Suprapubic skin (tissue), 4 donors: Measurements from ENCODE around the gene SLF1. TPM values are rescaled to one million over a fixed set of nuclear protein-coding genes. Genes with fewer than 3 reads are reported as not detected.
A peak's percentile ranks its signal among the peaks of the same experiment; 100 is the strongest.

Experiments used
- DNase-seq, 2 donors: peaks; one replicate each; pipeline ENCODE4 v3.0.0-alpha.2; 2019; ENCODE audit warnings: low spot score in 2 of 2
- H3K27ac ChIP-seq: fragments of 200-600 bp; sonication (generic); one replicate; pipeline ENCODE4 v1.5.1; 2019
- H3K27me3 ChIP-seq: fragments of 200-600 bp; sonication (generic); one replicate; pipeline ENCODE4 v1.5.1; 2019
- H3K36me3 ChIP-seq: fragments of 200-600 bp; sonication (generic); one replicate; pipeline ENCODE4 v1.5.1; 2019
- H3K4me1 ChIP-seq: fragments of 200-600 bp; sonication (generic); one replicate; pipeline ENCODE4 v1.5.1; 2019
- H3K4me3 ChIP-seq: fragments of 200-600 bp; sonication (generic); one replicate; pipeline ENCODE4 v1.5.1; 2019; ENCODE audit warnings: mild to moderate bottlenecking
- H3K9me3 ChIP-seq: fragments of 200-600 bp; sonication (generic); one replicate; pipeline ENCODE4 v1.5.1; 2019
- EP300 ChIP-seq: sonication (generic); formaldehyde crosslinking; IDR thresholded peaks from one replicate; pipeline ENCODE4 v1.6.1; 2017; ENCODE audit warnings: antibody characterized with exemption
- POLR2A ChIP-seq, 2 donors: fragments of 450-650 bp; IDR thresholded peaks; one replicate each; pipeline ENCODE4 v1.6.1; 2017; ENCODE audit warnings: antibody characterized with exemption in 2 of 2, mild to moderate bottlenecking in 2 of 2, moderate library complexity in 2 of 2
- POLR2AphosphoS5 ChIP-seq, 3 donors: sonication (generic); formaldehyde crosslinking; IDR thresholded peaks; one replicate each; pipeline ENCODE4 v1.6.1; 2017; ENCODE audit warnings: antibody characterized with exemption in 3 of 3
- WGBS: methylation state at CpG from one replicate; pipeline ENCODE4 v1.1.5; 2018; 5-methylcytosine and 5-hydroxymethylcytosine counted together
- total RNA-seq, 4 donors: library from RNA; depleted of rRNA; stranded (reverse); fragments of >200 nt; gene quantifications; one replicate each; pipeline ENCODE4 v1.1.0, GENCODE V29; 2016
- TF ChIP-seq, protein P1 (sequence below), 2 donors: fragments of 200-600 bp in 1 of 2; fragments of 450-650 bp in 1 of 2; sonication (generic) in 1 of 2; IDR thresholded peaks; one replicate each; pipeline ENCODE4 v1.5.1; 2016 to 2019; ENCODE audit warnings: antibody characterized with exemption in 2 of 2, mild to moderate bottlenecking in 1 of 2, moderate library complexity in 1 of 2

SLF1 gene
- total RNA-seq, 4 donors from 2014 or later: 2.1 to 17.6 (median 3.1) TPM

DNA sequence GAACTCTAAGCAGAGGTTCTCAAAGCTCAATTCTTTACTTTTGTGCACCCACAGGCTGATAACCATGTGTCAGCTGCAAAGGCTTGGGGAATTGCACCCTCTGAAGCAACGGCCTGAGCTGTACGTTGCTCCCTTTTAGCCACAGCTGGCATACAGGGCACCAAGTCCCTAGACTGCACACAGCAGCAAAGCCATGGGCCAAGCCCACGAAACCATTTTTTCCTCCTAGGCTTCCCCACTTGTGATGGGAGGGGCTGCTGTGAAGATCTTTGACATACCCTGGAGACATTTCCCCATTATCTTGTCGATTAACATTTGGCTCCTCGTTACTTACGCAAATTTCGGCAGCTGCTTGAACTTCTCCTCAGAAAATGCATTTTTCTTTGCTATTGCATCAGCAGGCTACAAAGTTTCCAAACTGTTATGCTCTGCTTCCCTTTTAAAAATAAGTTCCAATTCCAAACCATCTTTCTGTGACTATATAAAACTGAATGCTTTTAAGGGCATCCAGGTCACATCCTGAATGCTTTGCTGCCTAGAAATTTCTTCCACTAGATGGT is 23.1 kb upstream of the SLF1 start:
- TF ChIP-seq, protein P1, sequence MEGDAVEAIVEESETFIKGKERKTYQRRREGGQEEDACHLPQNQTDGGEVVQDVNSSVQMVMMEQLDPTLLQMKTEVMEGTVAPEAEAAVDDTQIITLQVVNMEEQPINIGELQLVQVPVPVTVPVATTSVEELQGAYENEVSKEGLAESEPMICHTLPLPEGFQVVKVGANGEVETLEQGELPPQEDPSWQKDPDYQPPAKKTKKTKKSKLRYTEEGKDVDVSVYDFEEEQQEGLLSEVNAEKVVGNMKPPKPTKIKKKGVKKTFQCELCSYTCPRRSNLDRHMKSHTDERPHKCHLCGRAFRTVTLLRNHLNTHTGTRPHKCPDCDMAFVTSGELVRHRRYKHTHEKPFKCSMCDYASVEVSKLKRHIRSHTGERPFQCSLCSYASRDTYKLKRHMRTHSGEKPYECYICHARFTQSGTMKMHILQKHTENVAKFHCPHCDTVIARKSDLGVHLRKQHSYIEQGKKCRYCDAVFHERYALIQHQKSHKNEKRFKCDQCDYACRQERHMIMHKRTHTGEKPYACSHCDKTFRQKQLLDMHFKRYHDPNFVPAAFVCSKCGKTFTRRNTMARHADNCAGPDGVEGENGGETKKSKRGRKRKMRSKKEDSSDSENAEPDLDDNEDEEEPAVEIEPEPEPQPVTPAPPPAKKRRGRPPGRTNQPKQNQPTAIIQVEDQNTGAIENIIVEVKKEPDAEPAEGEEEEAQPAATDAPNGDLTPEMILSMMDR (IDR thresholded peaks at IDR 0.05): no peak
- no peak for TF ChIP-seq EP300
- TF ChIP-seq POLR2A (IDR thresholded peaks at IDR 0.05): no peak
- Histone ChIP-seq H3K27ac (no peak overlapping the region), H3K4me1 (no peaks in the 10 kb centered on the region), H3K4me3 (no peak overlapping the region), H3K27me3 (no peaks in the 10 kb centered on the region), H3K9me3 (no peaks in the 10 kb centered on the region), H3K36me3 (no peaks in the 10 kb centered on the region)
- WGBS: 93% methylated on average over 7 of the region's 7 CpGs
- DNase-seq: no peak

DNA sequence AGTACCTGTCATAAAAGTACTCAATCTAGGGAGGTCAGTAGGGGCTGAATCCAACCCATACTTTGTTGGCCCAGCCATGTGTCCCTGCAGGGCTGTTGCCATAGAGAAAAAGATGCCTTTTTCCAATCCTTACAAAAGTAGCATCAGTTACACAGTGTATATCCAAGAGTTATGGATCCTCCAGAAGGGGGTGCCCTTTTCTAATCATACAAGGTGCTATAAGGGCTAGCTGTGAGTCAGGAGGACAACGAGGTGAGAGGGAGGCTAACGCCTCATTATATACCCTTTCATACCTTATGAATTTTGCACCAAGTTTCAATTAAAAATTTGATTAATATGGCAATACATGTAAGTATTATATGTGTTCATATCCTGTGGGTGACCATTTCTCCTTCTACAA is 4.9 kb upstream of the SLF1 start:
- DNase-seq: no peak
- Histone ChIP-seq H3K27ac (no peak overlapping the region), H3K4me1 (peaks cover 6% of the 10 kb centered on the region), H3K9me3 (no peaks in the 10 kb centered on the region), H3K4me3 (no peak overlapping the region), H3K27me3 (no peaks in the 10 kb centered on the region), H3K36me3 (no peaks in the 10 kb centered on the region)
- 77% methylated on average over 2 of the region's 2 CpGs for WGBS
- TF ChIP-seq, protein P1 (IDR thresholded peaks at IDR 0.05): no peak
- no peak for TF ChIP-seq EP300
- no peak for TF ChIP-seq POLR2AphosphoS5 (IDR thresholded peaks at IDR 0.05)
- no peak for TF ChIP-seq POLR2A (IDR thresholded peaks at IDR 0.05)

DNA sequence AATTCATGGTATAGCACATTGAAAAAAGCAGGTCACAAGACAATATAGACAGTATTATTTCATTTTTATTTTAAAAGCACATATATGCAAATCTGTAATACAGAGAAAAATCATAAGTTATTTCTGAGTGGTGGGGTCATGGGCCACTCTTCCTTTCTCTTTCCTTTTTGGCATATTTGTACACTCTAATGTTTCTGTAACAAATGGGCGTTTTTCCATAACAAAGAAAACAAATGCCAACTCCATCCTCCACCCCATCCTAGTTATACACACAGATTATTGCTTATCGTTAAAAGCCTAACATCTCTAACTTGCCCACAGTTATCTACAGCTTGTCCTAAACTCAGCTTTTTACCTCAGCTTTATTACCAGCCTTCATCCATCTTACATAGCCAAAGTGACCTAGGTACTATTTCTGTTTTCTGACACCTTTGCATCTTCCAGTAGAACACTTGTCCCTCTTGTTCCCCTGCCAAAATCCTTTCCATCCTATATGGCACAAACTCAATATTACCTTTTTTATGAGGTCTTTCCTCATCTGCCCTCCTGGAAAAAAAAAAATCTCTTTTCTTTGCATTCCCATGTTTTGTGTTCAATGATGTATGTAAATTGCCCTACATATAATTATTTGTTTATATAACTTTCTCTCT is 4.2 kb upstream of the SLF1 start:
- no peak for DNase-seq
- WGBS: 96% methylated on average over 2 of the region's 2 CpGs

DNA sequence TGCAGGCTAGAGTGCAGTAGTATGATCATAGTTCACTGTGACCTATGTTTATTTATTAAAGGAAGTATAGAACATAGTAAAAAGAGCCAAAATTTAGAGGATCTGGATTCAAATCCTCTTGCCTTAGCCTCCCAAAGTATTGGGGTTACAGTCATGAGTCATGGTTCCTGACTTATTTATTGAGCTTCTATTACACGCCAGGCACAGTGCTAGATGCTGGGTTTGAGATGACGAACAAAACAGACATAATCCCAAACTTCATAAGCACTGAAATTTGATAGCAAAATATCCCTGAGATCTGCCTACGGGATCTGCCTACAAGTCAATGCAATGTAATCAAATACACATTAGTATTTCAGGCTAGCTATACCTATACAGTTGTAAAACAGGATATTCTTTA is 2.6 kb upstream of the SLF1 start:
- WGBS: 96% methylated on average over 3 of the region's 3 CpGs
- no peak for DNase-seq
- no peaks in the 10 kb centered on the region for H3K9me3 ChIP-seq
- no peaks in the 10 kb centered on the region for H3K36me3 ChIP-seq
- H3K27ac ChIP-seq: no peak overlapping the region
- no peak overlapping the region for H3K4me3 ChIP-seq
- H3K27me3 ChIP-seq: no peaks in the 10 kb centered on the region
- TF ChIP-seq EP300 (no peak), POLR2AphosphoS5 (IDR thresholded peaks at IDR 0.05) (no peak), POLR2A (IDR thresholded peaks at IDR 0.05) (no peak)
- TF ChIP-seq, protein P1 (IDR thresholded peaks at IDR 0.05): no peak
- H3K4me1 ChIP-seq: peaks cover 17% of the 10 kb centered on the region

More for the DNA sequence above, 4.2 kb upstream of the SLF1 start:
- no peaks in the 10 kb centered on the region for H3K27me3 ChIP-seq
- H3K9me3 ChIP-seq: no peaks in the 10 kb centered on the region
- H3K4me1 ChIP-seq: peaks cover 9% of the 10 kb centered on the region
- H3K27ac ChIP-seq: no peak overlapping the region
- no peaks in the 10 kb centered on the region for H3K36me3 ChIP-seq
- no peak overlapping the region for H3K4me3 ChIP-seq
- TF ChIP-seq POLR2A (IDR thresholded peaks at IDR 0.05): no peak
- no peak for TF ChIP-seq POLR2AphosphoS5 (IDR thresholded peaks at IDR 0.05)
- TF ChIP-seq, protein P1 (IDR thresholded peaks at IDR 0.05): no peak
- TF ChIP-seq EP300: no peak

DNA sequence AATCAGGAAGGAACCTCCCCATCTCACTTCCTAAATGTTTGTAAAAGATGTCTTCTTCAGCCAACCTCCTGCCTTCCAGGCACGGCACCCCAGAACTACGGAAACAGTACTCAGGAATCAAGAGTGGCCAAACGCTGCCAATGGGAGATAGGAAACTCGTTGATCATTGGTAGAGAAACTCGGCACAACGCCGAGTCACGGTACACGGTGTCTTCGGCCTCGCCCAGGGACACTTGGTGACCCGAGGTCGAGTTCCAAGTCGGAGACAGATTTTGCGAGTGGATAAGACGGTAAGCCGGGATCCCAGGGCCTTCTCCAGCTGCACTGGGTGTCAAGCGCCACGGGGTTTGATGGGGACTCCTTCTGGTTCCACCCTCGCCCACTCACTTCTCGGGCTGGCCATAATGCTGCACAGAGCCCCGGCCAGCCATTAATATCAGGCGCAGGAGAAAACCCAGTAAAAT is 408 bp upstream of the SLF1 start:
- peak overlapping the region; percentile 76 for H3K27ac ChIP-seq
- under 1% methylated on average over 14 of the region's 23 CpGs for WGBS
- peak overlapping the region; percentile 64 for H3K4me3 ChIP-seq
- no peaks in the 10 kb centered on the region for H3K36me3 ChIP-seq
- H3K27me3 ChIP-seq: no peaks in the 10 kb centered on the region
- H3K4me1 ChIP-seq: peaks cover 17% of the 10 kb centered on the region
- no peak for TF ChIP-seq EP300
- peak in 1 of 2 donors; percentile 80 for DNase-seq
- H3K9me3 ChIP-seq: no peaks in the 10 kb centered on the region
